Type B pancreatic cell (in vitro differentiated cells): Measurements from ENCODE around the gene C17orf107. TPM values are rescaled to one million over a fixed set of nuclear protein-coding genes. Genes with fewer than 3 reads are reported as not detected.

Source experiments
- DNase-seq: peaks from one replicate; pipeline ENCODE4 v3.0.0; 2021; ENCODE audit warnings: mixed read lengths; ENCODE audit not compliant: unreplicated experiment; ENCODE audit errors: extremely low spot score
- H3K27ac Mint-ChIP-seq: 2 replicates; pipeline ENCODE4 v1.8.0; 2021; ENCODE audit warnings: mild to moderate bottlenecking, mixed read lengths
- H3K27me3 Mint-ChIP-seq: 2 replicates; pipeline ENCODE4 v1.8.0; 2021; ENCODE audit warnings: mixed read lengths
- H3K36me3 Mint-ChIP-seq: 2 replicates; pipeline ENCODE4 v1.8.0; 2021; ENCODE audit warnings: mixed read lengths
- H3K4me1 Mint-ChIP-seq: one replicate; pipeline ENCODE4 v1.8.0; 2021; ENCODE audit warnings: mixed read lengths; ENCODE audit not compliant: unreplicated experiment
- H3K4me3 Mint-ChIP-seq: 2 replicates; pipeline ENCODE4 v1.8.0; 2021; ENCODE audit warnings: mild to moderate bottlenecking, mixed read lengths
- H3K9me3 Mint-ChIP-seq: 2 replicates; pipeline ENCODE4 v1.8.0; 2021; ENCODE audit warnings: mixed read lengths
- total RNA-seq: library from RNA; stranded (reverse); gene quantifications from 2 replicates; pipeline ENCODE4 v1.2.1, GENCODE V29; 2021; ENCODE audit warnings: low replicate concordance
- TF ChIP-seq, protein P1 (sequence below): fragments of 200-600 bp; sonication (generic); conservative IDR thresholded peaks from 2 replicates; pipeline ENCODE4 v1.5.0; 2021; ENCODE audit warnings: antibody characterized with exemption, mild to moderate bottlenecking

The C17orf107 gene
- total RNA-seq, 1 donor from 2014 or later, result 4.4 TPM

DNA sequence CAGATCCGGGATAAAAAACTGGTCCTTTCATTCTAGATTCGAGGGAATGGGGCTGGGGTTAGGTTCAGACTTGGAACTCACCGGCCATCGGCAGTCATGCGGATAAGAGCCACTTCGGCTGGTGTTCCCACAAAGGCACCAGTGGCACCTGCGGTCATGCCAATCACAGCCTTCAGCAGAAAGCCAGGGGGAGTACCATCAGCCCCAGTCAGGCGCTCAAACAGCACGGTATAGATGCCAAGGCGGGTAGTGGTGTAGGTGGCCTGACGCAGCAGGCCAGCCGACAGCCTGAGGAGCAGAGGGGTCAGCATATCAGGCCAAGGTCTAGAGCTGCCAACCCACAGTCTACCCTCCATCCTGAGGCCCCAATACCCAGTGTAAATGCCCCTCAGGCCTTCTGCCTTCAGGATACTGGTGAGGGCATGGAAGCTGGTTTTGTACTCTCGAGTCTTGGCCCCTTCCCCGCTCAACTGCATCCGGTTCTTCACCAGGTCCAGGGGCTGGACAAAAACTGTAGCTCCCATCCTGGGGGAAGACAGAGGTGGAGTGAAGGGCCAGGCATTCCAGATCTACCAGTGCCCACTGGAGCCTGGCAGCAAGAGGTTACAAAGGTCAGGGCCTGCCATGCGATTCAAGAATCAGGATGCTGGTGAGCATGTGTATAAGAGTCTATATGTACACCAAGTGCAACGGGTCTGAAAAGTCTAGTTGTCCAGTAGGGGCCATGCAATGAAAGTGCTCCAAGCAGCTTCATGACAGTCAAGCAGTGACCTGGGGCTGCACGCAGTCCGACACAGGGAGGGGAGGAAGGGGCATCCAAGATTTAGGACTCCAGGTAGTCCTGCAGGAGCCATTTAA lies 39.6 kb downstream of the C17orf107 start:
- peaks cover 7% of the 10 kb centered on the region for H3K36me3 Mint-ChIP-seq
- DNase-seq, result no peak
- peak overlapping the region; percentile 99 for H3K27ac Mint-ChIP-seq
- peaks cover 30% of the 10 kb centered on the region for H3K4me1 Mint-ChIP-seq
- peak overlapping the region; percentile 98 for H3K4me3 Mint-ChIP-seq
- H3K27me3 Mint-ChIP-seq, result no peaks in the 10 kb centered on the region
- no peaks in the 10 kb centered on the region for H3K9me3 Mint-ChIP-seq
- TF ChIP-seq, protein P1, sequence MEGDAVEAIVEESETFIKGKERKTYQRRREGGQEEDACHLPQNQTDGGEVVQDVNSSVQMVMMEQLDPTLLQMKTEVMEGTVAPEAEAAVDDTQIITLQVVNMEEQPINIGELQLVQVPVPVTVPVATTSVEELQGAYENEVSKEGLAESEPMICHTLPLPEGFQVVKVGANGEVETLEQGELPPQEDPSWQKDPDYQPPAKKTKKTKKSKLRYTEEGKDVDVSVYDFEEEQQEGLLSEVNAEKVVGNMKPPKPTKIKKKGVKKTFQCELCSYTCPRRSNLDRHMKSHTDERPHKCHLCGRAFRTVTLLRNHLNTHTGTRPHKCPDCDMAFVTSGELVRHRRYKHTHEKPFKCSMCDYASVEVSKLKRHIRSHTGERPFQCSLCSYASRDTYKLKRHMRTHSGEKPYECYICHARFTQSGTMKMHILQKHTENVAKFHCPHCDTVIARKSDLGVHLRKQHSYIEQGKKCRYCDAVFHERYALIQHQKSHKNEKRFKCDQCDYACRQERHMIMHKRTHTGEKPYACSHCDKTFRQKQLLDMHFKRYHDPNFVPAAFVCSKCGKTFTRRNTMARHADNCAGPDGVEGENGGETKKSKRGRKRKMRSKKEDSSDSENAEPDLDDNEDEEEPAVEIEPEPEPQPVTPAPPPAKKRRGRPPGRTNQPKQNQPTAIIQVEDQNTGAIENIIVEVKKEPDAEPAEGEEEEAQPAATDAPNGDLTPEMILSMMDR, result no peak

DNA sequence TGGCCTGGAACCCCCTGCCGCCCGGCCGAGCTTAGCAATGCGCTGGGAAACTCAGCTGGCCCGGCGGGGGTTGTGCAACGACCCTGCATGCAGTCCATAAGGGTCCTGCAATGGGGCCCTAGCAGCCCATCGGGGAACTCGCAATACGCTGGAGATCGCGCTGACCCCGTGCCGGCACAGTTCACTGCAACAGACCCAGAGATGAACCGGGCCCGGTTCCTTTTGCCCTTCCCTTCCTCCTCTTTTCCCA lies 40.1 kb downstream of the C17orf107 start:
- no peak for DNase-seq
- no peaks in the 10 kb centered on the region for H3K9me3 Mint-ChIP-seq
- H3K4me3 Mint-ChIP-seq, result peak overlapping the region; percentile 98
- no peaks in the 10 kb centered on the region for H3K27me3 Mint-ChIP-seq
- peaks cover 30% of the 10 kb centered on the region for H3K4me1 Mint-ChIP-seq
- H3K27ac Mint-ChIP-seq, result peak overlapping the region; percentile 99
- peaks cover 7% of the 10 kb centered on the region for H3K36me3 Mint-ChIP-seq
- TF ChIP-seq, protein P1, result no peak

DNA sequence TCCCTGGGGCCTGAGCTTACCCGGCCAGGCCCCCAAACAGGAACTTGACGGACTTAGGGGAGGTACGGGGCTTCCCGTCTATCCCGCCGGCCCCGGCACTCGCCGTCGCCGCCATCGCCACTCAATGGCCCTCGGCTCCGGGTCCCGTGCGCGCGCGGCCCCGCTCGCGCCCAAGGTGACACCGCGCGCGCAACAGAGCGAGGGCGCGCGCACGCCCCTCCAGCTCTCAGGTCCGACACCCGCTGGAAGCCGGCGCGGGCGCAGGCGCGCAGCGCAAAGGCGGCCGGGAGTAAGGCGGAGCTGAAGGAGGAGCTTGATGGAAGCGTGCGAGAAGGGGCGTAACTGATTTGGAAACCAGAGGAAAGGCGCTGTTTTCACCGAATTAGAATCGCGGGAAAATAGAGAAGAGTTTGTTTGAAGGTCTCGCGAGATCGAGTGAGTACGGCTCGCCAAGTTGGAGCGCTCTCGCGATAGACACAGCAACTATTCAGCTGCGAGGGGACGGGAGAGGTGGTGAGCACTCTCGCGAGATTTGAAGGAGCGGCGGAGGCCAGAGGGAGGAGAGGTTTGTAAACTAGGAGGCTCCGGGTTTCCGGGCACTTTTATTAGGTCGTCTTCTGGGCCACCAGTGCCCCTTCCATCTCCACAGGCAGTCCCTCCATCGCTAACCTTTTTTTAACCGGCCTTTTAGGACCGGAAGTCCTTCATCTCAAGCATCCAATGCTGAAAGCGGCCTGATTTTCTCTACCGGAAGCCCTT lies 40.6 kb downstream of the C17orf107 start, which contains the start of the genes RNF167 and SLC25A11:
Gene RNF167 (plus strand): TSS at position 473 of the 759 bp plus-strand sequence. CDS start 642 bp downstream, outside the sequence.
Gene SLC25A11 (minus strand): TSS at position 251 of the 759 bp plus-strand sequence. CDS start 136 bp downstream, at position 115.
- Mint-ChIP-seq H3K27ac (peak within 1 kb of the TSS; percentile 99), H3K9me3 (no peaks in the 10 kb centered on the region), H3K4me1 (peaks cover 30% of the 10 kb centered on the region), H3K36me3 (peaks cover 8% of the 10 kb centered on the region), H3K27me3 (no peaks in the 10 kb centered on the region), H3K4me3 (peak within 1 kb of the TSS; percentile 98)
- TF ChIP-seq, protein P1, result no peak
- DNase-seq, result peak; percentile 95

DNA sequence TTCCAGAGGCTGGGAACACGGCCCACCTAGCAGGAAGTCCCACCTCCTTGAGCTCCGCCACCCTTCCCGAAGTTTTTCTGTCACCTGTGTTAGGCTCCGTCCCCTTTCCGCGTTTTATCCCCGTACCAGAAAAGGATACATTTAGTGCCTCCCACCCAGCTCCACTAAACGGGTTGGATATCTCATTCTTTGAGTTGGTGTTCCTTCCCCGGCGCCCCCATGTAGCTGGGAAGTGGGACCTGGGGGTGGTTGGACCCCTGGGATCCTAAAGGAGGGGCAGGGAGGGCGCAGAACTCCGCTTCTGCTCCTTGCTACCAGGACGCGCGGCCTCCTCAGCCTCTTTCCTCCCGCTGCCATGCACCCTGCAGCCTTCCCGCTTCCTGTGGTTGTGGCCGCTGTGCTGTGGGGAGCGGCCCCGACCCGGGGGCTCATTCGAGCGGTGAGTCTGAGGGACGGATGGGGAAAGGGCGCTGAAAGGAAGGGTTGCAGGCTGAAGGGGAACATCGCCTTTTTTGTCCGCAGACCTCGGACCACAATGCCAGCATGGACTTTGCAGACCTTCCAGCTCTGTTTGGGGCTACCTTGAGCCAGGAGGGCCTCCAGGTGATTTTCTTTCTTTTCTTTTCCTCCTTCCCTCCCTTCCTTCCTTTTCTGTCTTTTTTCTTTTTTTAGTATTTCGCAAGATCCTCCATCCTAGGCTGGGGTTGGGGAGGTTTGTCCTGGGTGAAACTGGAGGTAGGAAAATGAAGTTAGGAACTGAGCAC lies 41.4 kb downstream of the C17orf107 start:
- Mint-ChIP-seq H3K36me3 (peaks cover 15% of the 10 kb centered on the region), H3K9me3 (no peaks in the 10 kb centered on the region), H3K4me3 (peak overlapping the region; percentile 98), H3K4me1 (peaks cover 37% of the 10 kb centered on the region), H3K27me3 (no peaks in the 10 kb centered on the region), H3K27ac (peak overlapping the region; percentile 99)
- no peak for DNase-seq
- TF ChIP-seq, protein P1, result no peak

DNA sequence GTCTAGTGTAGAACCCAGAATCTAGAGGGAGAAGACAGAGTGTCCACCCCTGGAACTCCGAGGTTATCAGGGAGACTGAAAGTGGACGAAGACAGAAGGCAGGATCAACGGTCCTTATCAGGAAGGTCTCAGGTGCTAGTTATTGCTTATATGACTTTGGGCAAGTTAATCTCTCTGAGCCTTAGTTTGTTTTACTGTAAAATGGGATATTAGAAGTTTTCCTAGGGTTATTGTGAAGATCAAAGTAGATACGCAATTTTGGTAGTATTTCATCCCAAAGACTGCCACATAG lies 41.9 kb downstream of the C17orf107 start:
- peak overlapping the region; percentile 99 for H3K27ac Mint-ChIP-seq
- H3K27me3 Mint-ChIP-seq, result no peaks in the 10 kb centered on the region
- TF ChIP-seq, protein P1, result no peak
- H3K4me1 Mint-ChIP-seq, result peaks cover 39% of the 10 kb centered on the region
- DNase-seq, result no peak
- H3K4me3 Mint-ChIP-seq, result peak overlapping the region; percentile 98
- no peaks in the 10 kb centered on the region for H3K9me3 Mint-ChIP-seq
- peaks cover 13% of the 10 kb centered on the region for H3K36me3 Mint-ChIP-seq
